CD4-positive, alpha-beta T cell treated with Interleukin-12 subunit alpha and Interleukin-12 subunit beta, for 1 hour (primary cell): ENCODE measurements around the gene UAP1.
A peak's percentile ranks its signal among the peaks of the same experiment; 100 is the strongest.

ENCODE experiments used
- DNase-seq: peaks from one replicate; pipeline ENCODE4 v3.0.0-alpha.2; 2020

The UAP1 gene

DNA sequence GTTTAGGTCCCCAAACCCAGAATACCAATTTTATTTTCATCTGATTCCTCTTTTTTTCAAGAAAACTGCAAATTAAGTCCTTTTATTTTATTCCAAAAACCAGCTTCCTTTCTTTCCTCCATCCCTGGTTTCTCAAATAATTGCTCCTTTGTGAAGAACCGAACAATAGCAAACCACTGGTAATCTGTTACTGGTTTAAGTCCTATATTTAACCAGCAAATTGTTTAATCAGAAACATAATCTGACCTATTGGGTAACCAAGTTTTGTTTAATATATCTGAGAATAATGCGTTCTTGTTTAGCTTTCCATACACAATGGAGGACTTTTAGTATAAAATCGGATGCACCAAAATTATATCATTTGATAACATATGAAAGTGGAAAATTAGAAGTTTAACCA, 57.6 kb downstream of the UAP1 start:
- no peak for DNase-seq

- no peak for DNase-seq
These were observed 59.7 kb downstream of the UAP1 start for GRCh38 chr1:162621256-162621655.

- no peak for DNase-seq
These were observed 64.2 kb downstream of the UAP1 start for GRCh38 chr1:162625679-162626078.

- no peak for DNase-seq
These were observed 64.6 kb downstream of the UAP1 start for GRCh38 chr1:162626094-162626493.

- no peak for DNase-seq
These were observed 65.2 kb downstream of the UAP1 start for GRCh38 chr1:162626761-162627160.

- DNase-seq, result peak; percentile 33
These were observed 66.3 kb downstream of the UAP1 start for GRCh38 chr1:162627662-162628296.

GRCh38 chr1:162629077-162629627, 67.6 kb downstream of the UAP1 start:
- no peak for DNase-seq

DNA sequence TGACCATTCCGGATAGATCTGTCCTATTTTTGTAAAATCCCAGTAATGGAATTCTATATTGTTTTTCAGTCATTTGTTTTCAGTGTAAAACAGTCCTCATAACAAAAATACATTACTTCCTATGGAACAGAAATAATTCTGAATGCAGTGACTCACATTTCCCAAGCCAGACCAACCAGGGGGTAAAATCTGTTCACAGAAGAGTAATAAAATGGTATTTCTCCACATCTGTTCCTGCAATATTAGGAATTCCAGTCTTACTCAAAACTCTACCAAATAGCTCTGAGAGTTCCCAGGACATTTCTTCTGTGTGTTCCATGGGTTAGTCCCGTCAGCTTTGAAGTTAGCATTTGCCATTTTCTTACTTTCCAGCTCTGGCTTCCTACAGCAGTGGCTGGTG, 68.1 kb downstream of the UAP1 start:
- DNase-seq, result no peak

DNA sequence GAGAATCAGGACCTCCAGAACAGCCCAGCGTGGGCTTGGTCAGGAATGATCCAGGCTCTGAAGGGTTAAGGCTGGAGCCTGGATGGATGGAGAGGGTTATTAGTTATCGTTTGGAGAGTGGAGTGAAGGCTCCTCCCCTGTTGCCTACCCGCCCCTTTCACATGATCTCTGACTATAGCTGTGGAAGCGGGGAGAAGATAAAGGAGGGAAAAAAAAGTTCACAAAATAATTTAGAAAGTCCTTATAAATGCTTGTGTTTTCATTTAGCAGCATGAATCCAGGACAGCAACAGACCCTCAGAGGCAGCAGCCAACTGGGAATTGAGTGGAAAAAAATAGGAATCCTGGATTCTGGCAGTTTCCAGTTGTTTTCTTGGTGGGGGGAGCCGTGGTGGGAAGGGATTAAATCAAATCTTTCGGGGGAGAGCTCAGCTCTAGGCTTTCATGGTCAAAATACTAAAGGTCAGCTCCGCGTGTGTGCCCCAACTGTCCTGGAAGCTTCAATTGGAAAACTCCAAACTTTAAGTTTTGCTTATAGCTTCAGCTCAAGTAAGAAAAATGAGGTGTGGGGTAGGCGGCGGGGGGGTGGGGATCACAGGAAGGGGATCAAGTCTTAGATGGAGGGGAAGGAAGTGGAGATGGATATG, 70.1 kb downstream of the UAP1 start:
- no peak for DNase-seq

GRCh38 chr1:162632217-162632666, 70.7 kb downstream of the UAP1 start, which contains the start of gene DDR2:
DDR2 (plus strand) TSS chr1:162632464; CDS start chr1:162719064, 86,600 bp downstream.
- no peak for DNase-seq

- no peak for DNase-seq
These were observed 71.2 kb downstream of the UAP1 start for GRCh38 chr1:162632698-162633080.

DNA sequence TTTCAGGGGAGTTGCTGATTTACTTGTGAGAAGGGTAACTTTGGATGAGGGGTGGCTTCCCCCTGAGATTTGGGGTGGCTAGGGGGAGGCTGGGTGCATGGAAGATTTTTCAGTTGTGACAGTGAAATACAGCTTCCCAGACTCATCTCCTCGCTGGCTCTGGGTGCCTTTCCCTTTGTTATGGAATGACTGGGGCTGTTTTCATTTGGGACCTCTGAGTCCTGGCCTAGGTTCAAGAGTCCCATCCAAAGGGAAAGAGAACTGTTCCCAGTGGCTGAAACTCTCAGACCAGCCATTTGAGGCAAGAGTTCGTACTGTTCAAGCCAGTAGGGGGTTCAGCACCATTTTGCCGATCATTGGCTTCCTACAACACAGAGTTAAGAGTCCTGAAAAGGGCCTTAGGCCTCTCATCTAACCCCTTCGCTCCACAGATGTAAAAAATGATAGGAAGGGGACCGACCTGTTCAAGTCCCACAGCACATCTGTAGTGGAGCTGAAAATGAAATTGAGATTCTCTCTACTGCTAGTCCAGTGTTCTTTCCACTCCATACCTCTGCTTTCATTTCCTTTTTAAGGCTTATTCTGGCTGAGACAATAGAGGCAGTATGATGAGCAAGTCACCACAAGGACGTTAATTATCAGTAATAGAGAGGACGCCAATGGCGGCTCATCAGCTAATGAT, 71.7 kb downstream of the UAP1 start:
- DNase-seq, result no peak

- no peak for DNase-seq
These were observed 73.9 kb downstream of the UAP1 start for GRCh38 chr1:162635418-162635817.

GRCh38 chr1:162639718-162640117, 78.2 kb downstream of the UAP1 start:
- no peak for DNase-seq

DNA sequence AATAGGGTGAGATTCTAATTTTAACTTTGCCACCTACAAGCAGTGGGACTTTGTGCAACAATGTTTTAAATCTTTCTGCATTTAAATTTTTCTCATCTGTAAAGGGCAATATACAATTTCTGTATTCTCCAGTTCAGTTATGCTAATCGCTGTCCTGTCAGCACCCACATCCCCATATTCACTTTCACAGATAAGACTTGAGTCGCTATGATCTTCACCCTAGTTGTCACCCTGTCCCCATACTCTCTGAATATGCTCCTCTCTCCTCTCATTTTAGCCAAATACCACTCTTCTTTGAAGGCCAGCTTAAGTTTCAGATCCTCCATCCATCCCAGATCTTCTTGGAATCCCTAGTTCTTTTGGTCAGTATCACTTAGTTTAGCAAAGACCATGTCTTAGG, 79.6 kb downstream of the UAP1 start:
- no peak for DNase-seq

- DNase-seq, result no peak
These were observed 83.4 kb downstream of the UAP1 start for GRCh38 chr1:162644986-162645314.

GRCh38 chr1:162645666-162646065, 84.1 kb downstream of the UAP1 start:
- no peak for DNase-seq

GRCh38 chr1:162649583-162649982, 88.1 kb downstream of the UAP1 start:
- no peak for DNase-seq
